Hepatocyte (in vitro differentiated cells): ENCODE measurements around the gene IMP3.
"Not testable (repeated sequence)": the region's sequence is repeated elsewhere in the genome, so short reads cannot be mapped to it uniquely, and the experiment has no call there.

Experiments
- CTCF ChIP-seq: fragments of 200-600 bp; sonication (generic); IDR thresholded peaks from 2 replicates; pipeline ENCODE4 v1.5.1; 2016; ENCODE audit warnings: antibody characterized with exemption, mild to moderate bottlenecking; ENCODE audit not compliant: poor library complexity
- EZH2 ChIP-seq: fragments of 200-600 bp; sonication (generic); IDR thresholded peaks from 2 replicates; pipeline ENCODE4 v1.6.1; 2016; ENCODE audit warnings: antibody characterized with exemption, mild to moderate bottlenecking, borderline replicate concordance
- EZH2phosphoT487 ChIP-seq: fragments of 200-600 bp; sonication (generic); IDR thresholded peaks from one replicate; pipeline ENCODE4 v1.6.1; 2018; ENCODE audit warnings: antibody characterized with exemption, mild to moderate bottlenecking, low read depth, moderate library complexity; ENCODE audit not compliant: unreplicated experiment, severe bottlenecking

GRCh38 chr15:75678324-75678690, 38.3 kb upstream of the IMP3 start:
- TF ChIP-seq EZH2, CTCF, EZH2phosphoT487: not testable (repeated sequence)
